HCT116 (cell line): Measurements from ENCODE around the gene TBX4.

Source experiments
- CBX3 ChIP-seq: IDR thresholded peaks from 2 replicates; pipeline ENCODE4 v1.6.1; 2012; ENCODE audit warnings: low read depth
- CEBPB ChIP-seq: IDR thresholded peaks from 2 replicates; pipeline ENCODE4 v1.6.1; 2012; ENCODE audit warnings: low read depth
- CTCF ChIP-seq, 3 experiments: fragments of 200-600 bp in 1 of 3; sonication (generic) in 1 of 3; IDR thresholded peaks in 2 of 3; conservative IDR thresholded peaks in 1 of 3; 2 replicates each; pipeline ENCODE4 v1.5.1; 2012 to 2017; ENCODE audit warnings: low read depth in 2 of 3, low read length in 2 of 3, antibody characterized with exemption in 1 of 3, borderline replicate concordance in 1 of 3, control low read depth in 1 of 3, mild to moderate bottlenecking in 1 of 3, mixed read lengths in 1 of 3, mixed run types in 1 of 3, moderate library complexity in 1 of 3; ENCODE audit not compliant: insufficient read depth in 1 of 3
- EZH2 ChIP-seq: fragments of 200-600 bp; sonication (generic); IDR thresholded peaks from 2 replicates; pipeline ENCODE4 v1.6.1; 2017; ENCODE audit warnings: antibody characterized with exemption, mixed run types
- EZH2phosphoT487 ChIP-seq: fragments of 200-600 bp; IDR thresholded peaks from 2 replicates; pipeline ENCODE4 v1.6.1; 2018; ENCODE audit warnings: antibody characterized with exemption, borderline replicate concordance
- FOSL1 ChIP-seq: IDR thresholded peaks from 2 replicates; pipeline ENCODE4 v1.6.1; 2012; ENCODE audit warnings: low read depth
- MAX ChIP-seq: IDR thresholded peaks from 2 replicates; pipeline ENCODE4 v1.6.1; 2012
- POLR2A ChIP-seq: IDR thresholded peaks from 2 replicates; pipeline ENCODE4 v1.7.0; 2011; ENCODE audit warnings: borderline replicate concordance; ENCODE audit not compliant: insufficient read depth, insufficient read length; ENCODE audit errors: extremely low read depth
- POLR2AphosphoS5 ChIP-seq: IDR thresholded peaks from 2 replicates; pipeline ENCODE4 v1.6.1; 2011; ENCODE audit warnings: mild to moderate bottlenecking, low read depth, low read length, moderate library complexity
- REST ChIP-seq: IDR thresholded peaks from 2 replicates; pipeline ENCODE4 v1.6.1; 2012; ENCODE audit warnings: low read depth
- SIN3A ChIP-seq: IDR thresholded peaks from 2 replicates; pipeline ENCODE4 v1.6.1; 2012; ENCODE audit warnings: low read depth
- TCF7L2 ChIP-seq: IDR thresholded peaks from 2 replicates; pipeline ENCODE4 v1.7.0; 2011; ENCODE audit warnings: borderline replicate concordance, inconsistent platforms; ENCODE audit not compliant: insufficient read depth, insufficient read length; ENCODE audit errors: extremely low read depth
- YY1 ChIP-seq: IDR thresholded peaks from 2 replicates; pipeline ENCODE4 v1.6.1; 2011; ENCODE audit warnings: low read length, low read depth, moderate library complexity, mild to moderate bottlenecking; ENCODE audit not compliant: insufficient replicate concordance; ENCODE audit errors: extremely low read depth
- ZNF274 ChIP-seq: fragments of 200-500 bp; sonication (Bioruptor generic); IDR thresholded peaks from 2 replicates; pipeline ENCODE4 v1.6.1; 2014; ENCODE audit warnings: mild to moderate bottlenecking, low read depth, low read length, inconsistent platforms

- TF ChIP-seq EZH2phosphoT487 (no peak), CTCF (IDR thresholded peaks at IDR 0.05 in 2 of 3, conservative IDR thresholded peaks at IDR 0.05 in 1 of 3; ENCODE audit: borderline replicate concordance in 1 of 3, insufficient read depth in 1 of 3, low read depth in 2 of 3, low read length in 2 of 3) (no peak), REST (no peak), CEBPB (no peak), TCF7L2 (no peak), YY1 (no peak), EZH2 (no peak), POLR2AphosphoS5 (no peak), CBX3 (no peak), POLR2A (no peak), ZNF274 (no peak), MAX (no peak), FOSL1 (no peak), SIN3A (no peak)
Measured at GRCh38 chr17:61420745-61421398, 31.4 kb upstream of the TBX4 start.
